ENCODE results near the gene LRRN2.
"Not testable (repeated sequence)": the region's sequence is repeated elsewhere in the genome, so short reads cannot be mapped to it uniquely, and the experiment has no call there.

Gene LRRN2

GRCh38 chr1:204685236-204686006 lies at the start of gene LRRN2:
Gene LRRN2, minus strand, starts transcription at chr1:204685738. Its CDS starts 65,746 bp downstream, at chr1:204619992.
- no peak for DNase-seq

GRCh38 chr1:204735042-204735441 lies 49.5 kb upstream of the LRRN2 start:
- DNase-seq = no peak

- DNase-seq = no peak
Measured at GRCh38 chr1:204733869-204734596, 48.5 kb upstream of the LRRN2 start.

- DNase-seq = no peak
Measured at GRCh38 chr1:204733289-204733688, 47.8 kb upstream of the LRRN2 start.

- DNase-seq = no peak
Measured at GRCh38 chr1:204731985-204732575, 46.5 kb upstream of the LRRN2 start.

GRCh38 chr1:204731509-204731908 lies 46.0 kb upstream of the LRRN2 start:
- no peak for DNase-seq

- DNase-seq = no peak
Measured at GRCh38 chr1:204730826-204731459, 45.4 kb upstream of the LRRN2 start.

- no peak for DNase-seq
Measured at GRCh38 chr1:204729516-204729915, 44.0 kb upstream of the LRRN2 start.

- no peak for DNase-seq
Measured at GRCh38 chr1:204728456-204728855, 42.9 kb upstream of the LRRN2 start.

GRCh38 chr1:204728045-204728444 lies 42.5 kb upstream of the LRRN2 start:
- no peak for DNase-seq

- not testable (repeated sequence) for DNase-seq
Measured at GRCh38 chr1:204727438-204727837, 41.9 kb upstream of the LRRN2 start.

GRCh38 chr1:204726478-204726877 lies 40.9 kb upstream of the LRRN2 start:
- DNase-seq = no peak

GRCh38 chr1:204725821-204726448 lies 40.4 kb upstream of the LRRN2 start:
- DNase-seq = no peak

GRCh38 chr1:204723131-204723787 lies 37.7 kb upstream of the LRRN2 start:
- no peak for DNase-seq

- DNase-seq = no peak
Measured at GRCh38 chr1:204721373-204722055, 36.0 kb upstream of the LRRN2 start.

GRCh38 chr1:204716660-204717059 lies 31.1 kb upstream of the LRRN2 start:
- no peak for DNase-seq

GRCh38 chr1:204714861-204715511 lies 29.4 kb upstream of the LRRN2 start:
- no peak for DNase-seq

- DNase-seq = no peak
Measured at GRCh38 chr1:204714194-204714860, 28.8 kb upstream of the LRRN2 start.

- no peak for DNase-seq
Measured at GRCh38 chr1:204713541-204713940, 28.0 kb upstream of the LRRN2 start.

GRCh38 chr1:204712708-204713430 lies 27.3 kb upstream of the LRRN2 start:
- no peak for DNase-seq

Data from bone marrow (tissue), 2 donors.